AG10803 (cell line): ENCODE data around the gene ATP9B.
"Not testable (repeated sequence)": the region's sequence is repeated elsewhere in the genome, so short reads cannot be mapped to it uniquely, and the experiment has no call there.

Source experiments
- DNase-seq: peaks from one replicate; pipeline ENCODE4 v3.0.0; 2010; ENCODE audit warnings: low read depth
- H3K4me3 ChIP-seq: 2 replicates; pipeline ENCODE4 v1.5.1; 2011; ENCODE audit warnings: mild to moderate bottlenecking, low read length, control low read depth
- CTCF ChIP-seq: conservative IDR thresholded peaks from 2 replicates; pipeline ENCODE4 v1.5.1; 2011; ENCODE audit warnings: mild to moderate bottlenecking, low read length, control low read depth, inconsistent platforms

Gene ATP9B

DNA sequence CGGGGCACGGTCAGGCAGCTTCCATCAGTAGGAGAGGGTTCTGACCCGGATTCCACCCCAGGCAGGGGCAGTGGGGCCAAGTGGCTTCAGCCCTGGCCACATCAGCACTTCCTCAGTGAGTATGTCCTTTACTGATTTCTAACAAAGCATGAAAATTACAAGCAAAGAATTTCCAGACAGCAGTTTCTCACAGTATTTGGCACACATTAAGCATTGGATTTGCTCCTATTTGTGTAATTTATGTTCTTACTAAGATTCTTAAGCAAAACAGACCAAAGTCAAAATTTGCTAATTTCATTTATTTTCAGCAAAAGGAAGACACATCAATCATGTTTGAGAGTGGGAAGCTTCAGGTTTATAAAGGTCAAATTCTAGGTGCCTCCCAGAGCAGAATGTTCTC lies 253.2 kb downstream of the ATP9B start:
- no peak for TF ChIP-seq CTCF
- H3K4me3 ChIP-seq: no peak overlapping the region
- peak; percentile 36 for DNase-seq

- no peak overlapping the region for H3K4me3 ChIP-seq
- DNase-seq: no peak
- no peak for TF ChIP-seq CTCF
Measured at GRCh38 chr18:79323471-79323870, 254.3 kb downstream of the ATP9B start.

DNA sequence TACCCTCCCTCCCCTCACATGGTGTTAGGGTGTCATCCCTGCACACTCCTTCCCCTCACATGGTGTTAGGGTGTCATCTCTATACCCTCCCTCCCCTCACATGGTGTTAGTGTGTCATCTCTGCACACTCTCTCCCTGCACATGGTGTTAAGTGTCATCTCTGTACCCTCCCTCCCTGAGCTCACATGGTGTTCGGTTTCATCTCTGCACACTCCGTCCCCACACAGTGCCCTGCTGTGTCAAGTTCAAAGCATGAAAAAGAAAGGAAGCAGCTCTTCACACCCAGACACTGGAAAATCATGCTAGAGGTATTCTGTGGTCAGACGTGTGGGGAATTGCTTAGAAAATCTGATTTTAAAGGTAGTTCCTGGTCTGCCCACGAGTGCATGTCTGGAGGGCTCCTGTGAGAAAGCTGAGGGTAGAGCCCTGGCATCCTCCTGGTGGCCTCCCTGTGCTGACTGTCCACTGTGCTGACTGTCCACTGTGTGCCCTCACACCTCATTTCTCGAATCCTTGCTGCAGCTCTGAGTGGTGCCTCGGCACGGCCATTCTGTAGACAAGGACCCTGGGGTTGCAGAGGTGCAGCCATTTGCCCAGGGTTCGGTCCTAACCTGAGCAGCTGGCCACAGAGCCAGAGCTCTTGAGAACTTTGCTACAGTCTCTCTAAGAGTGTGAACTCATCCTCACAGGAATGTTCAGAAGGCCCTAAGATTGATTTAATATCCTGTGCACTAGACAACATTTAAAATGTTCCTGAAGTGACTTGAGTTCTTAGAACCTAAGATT lies 257.4 kb downstream of the ATP9B start:
- no peak overlapping the region for H3K4me3 ChIP-seq
- no peak for TF ChIP-seq CTCF
- DNase-seq: no peak

DNA sequence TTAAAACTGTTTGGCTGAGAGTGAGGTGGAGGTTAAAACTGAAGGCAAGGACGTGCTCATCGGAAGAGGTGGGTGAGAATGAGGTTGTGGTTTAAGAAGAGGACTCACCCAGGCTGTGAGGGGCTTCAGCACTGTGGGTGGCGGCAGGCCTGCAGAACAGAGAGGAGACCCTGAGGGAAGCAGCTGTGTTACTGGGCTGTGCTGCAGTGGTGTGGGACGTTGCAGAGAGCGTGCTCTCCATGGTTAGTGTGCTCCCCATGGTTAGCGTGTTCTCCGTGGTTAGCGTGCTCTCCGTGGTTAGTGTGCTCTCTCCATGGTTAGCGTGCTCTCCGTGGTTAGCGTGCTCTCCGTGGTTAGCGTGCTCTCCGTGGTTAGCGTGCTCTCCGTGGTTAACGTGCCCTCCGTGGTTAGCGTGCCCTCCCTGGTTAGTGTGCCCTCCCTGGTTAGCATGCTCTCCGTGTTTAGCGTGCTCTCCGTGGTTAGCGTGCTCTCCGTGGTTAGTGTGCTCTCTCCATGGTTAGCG lies 258.1 kb downstream of the ATP9B start:
- no peak for TF ChIP-seq CTCF
- no peak overlapping the region for H3K4me3 ChIP-seq
- no peak for DNase-seq

GRCh38 chr18:79327915-79328314 lies 258.7 kb downstream of the ATP9B start:
- DNase-seq, H3K4me3 ChIP-seq: not testable (repeated sequence)

- DNase-seq: no peak
Measured at GRCh38 chr18:79328887-79329286, 259.7 kb downstream of the ATP9B start.

DNA sequence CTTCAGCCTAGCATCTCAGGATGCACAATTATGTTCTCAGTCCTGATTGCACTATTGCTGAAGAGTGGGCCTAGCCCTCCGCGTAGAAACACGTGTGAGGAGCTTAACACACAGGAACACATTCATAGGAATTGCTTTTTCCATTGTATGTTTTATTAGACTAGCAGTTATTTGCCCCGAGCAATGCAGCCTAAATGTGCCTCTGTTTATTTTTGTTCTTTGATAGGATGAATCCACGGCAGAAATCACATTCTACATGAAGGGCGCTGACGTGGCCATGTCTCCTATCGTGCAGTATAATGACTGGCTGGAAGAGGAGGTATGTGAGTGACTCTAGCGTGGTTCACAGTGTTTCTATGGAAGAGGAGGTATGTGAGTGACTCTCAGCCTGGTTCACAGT lies 260.6 kb downstream of the ATP9B start:
- no peak for DNase-seq
- TF ChIP-seq CTCF: no peak
- no peak overlapping the region for H3K4me3 ChIP-seq

More at GRCh38 chr18:79328887-79329286, 259.7 kb downstream of the ATP9B start:
- H3K4me3 ChIP-seq: no peak overlapping the region
- no peak for TF ChIP-seq CTCF
